Measurements from ENCODE around the gene POLR2E.

The POLR2E gene

DNA sequence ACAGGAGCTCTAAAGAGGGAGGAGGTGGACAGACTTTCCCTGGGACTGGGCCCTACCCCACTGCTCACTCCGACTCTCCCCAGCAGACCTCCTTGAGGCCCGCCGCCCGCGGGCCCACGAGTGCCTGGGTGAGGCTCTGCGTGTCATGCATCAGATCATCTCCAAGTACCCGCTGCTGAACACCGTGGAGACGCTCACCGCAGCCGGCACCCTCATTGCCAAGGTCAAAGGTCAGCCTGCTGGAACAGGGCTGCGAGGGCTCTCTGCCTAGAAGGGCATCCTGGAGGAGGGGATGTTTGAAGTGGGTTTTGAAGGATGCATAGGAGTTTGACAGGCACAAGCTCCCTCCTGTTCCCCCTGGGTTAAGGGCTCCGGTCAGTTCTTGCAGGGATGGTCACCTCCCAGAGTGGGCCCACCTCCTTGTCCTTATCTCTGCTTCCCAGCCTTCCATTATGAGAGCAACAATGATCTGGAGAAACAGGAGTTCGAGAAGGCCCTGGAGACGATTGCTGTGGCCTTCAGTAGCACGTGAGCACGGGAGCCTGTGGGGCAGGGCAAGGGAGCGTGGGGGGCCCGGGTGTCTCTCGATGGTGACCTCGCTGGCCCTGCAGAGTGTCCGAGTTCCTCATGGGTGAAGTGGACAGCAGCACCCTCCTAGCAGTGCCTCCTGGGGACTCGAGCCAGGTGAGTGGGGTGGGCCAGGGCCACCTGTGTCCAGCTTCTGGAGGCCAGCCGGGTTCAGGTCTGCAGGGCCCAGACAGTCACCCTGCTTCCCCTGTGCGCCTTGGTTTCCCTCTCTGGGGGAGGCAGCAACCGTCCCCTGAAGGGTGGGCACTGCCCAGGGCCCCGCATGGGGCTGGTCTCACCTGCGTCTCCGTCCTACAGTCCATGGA, 21.9 kb downstream of the POLR2E start:
- H3K9me3 Mint-ChIP-seq (ENCODE audit: low read depth) = no peaks in the 10 kb centered on the region
- H3K4me1 Mint-ChIP-seq (ENCODE audit: low read depth) = peaks cover 57% of the 10 kb centered on the region
- H3K27me3 Mint-ChIP-seq = no peaks in the 10 kb centered on the region
- H3K36me3 Mint-ChIP-seq = peaks cover 9% of the 10 kb centered on the region
- H3K4me3 Mint-ChIP-seq = peak overlapping the region; percentile 71
- peak overlapping the region; percentile 28 for H3K27ac Mint-ChIP-seq

GRCh38 chr19:1072371-1073015, 22.7 kb downstream of the POLR2E start:
- Mint-ChIP-seq H3K36me3 (peaks cover 9% of the 10 kb centered on the region), H3K9me3 (ENCODE audit: low read depth) (no peaks in the 10 kb centered on the region), H3K27ac (peak overlapping the region; percentile 91), H3K4me1 (ENCODE audit: low read depth) (peaks cover 54% of the 10 kb centered on the region), H3K27me3 (no peaks in the 10 kb centered on the region), H3K4me3 (peak overlapping the region; percentile 84)

DNA sequence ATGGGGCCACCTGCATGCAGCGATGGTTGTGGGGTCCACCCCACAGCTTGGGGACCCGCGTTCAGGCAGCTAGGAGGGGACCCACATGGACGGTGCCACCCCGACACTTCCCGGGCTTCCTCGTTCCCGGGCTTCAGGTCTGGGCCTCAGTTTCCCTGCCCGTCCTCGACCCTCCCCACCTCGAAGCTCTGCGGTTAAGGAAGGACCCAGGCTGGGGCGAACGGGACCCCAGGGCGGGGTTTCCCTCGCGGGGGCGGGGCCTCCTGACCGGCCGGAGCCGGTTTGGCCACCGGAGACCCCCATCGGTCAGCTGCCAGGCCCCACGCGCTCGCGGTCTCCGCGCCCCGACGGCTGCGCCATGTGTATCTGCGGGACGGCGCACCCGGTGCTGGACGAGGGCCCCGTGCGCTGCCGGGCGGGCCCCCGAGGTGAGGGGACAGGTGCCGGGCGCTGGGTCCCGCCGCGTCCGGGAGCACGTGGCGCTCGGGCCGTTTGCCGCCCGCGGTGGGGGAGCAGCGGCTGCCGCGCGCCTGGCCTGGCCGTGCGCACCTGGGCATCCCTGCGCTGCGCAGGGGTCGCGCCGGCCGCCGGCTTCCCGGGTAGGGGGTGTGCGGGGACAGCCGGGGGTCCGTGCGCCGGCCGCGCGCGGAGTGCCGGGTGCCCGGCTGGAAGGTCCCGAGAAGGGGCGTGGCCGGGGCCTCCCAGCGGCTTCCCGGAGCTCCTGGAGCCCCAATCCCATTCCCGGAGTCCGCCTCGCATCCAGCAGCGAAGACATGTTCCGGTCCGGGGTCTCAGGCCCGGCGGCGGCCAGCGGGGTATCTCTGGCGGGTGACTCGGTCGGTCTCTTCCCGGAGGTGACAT, 24.0 kb downstream of the POLR2E start:
- H3K4me1 Mint-ChIP-seq (ENCODE audit: low read depth) = peaks cover 48% of the 10 kb centered on the region
- peaks cover 9% of the 10 kb centered on the region for H3K36me3 Mint-ChIP-seq
- H3K4me3 Mint-ChIP-seq = peak overlapping the region; percentile 84

DNA sequence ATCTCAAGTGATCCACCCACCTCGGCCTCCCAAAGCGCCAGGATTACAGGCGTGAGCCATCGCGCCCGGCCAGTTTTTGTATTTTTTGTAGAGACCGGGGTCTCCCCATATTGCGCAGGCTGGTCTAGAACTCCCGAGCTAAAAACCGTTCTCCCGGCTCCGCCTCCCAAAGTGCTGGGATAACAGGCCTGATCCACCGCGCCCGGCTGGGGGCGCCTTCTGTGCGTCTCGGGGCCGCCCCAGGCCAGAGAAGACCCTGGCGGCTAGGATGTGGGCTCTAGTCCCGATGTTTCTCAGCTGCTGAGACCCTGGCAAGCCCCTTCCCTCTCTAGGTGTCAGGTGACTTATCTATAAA, 24.6 kb downstream of the POLR2E start:
- no peak overlapping the region for H3K27ac Mint-ChIP-seq
- peaks cover 9% of the 10 kb centered on the region for H3K36me3 Mint-ChIP-seq
- peak overlapping the region; percentile 13 for H3K4me3 Mint-ChIP-seq
- H3K4me1 Mint-ChIP-seq (ENCODE audit: low read depth) = peaks cover 47% of the 10 kb centered on the region
- no peaks in the 10 kb centered on the region for H3K27me3 Mint-ChIP-seq
- H3K9me3 Mint-ChIP-seq (ENCODE audit: low read depth) = no peaks in the 10 kb centered on the region

More for the DNA sequence above, 24.0 kb downstream of the POLR2E start:
- Mint-ChIP-seq H3K9me3 (ENCODE audit: low read depth) (no peaks in the 10 kb centered on the region), H3K27ac (peak overlapping the region; percentile 91), H3K27me3 (no peaks in the 10 kb centered on the region)

DNA sequence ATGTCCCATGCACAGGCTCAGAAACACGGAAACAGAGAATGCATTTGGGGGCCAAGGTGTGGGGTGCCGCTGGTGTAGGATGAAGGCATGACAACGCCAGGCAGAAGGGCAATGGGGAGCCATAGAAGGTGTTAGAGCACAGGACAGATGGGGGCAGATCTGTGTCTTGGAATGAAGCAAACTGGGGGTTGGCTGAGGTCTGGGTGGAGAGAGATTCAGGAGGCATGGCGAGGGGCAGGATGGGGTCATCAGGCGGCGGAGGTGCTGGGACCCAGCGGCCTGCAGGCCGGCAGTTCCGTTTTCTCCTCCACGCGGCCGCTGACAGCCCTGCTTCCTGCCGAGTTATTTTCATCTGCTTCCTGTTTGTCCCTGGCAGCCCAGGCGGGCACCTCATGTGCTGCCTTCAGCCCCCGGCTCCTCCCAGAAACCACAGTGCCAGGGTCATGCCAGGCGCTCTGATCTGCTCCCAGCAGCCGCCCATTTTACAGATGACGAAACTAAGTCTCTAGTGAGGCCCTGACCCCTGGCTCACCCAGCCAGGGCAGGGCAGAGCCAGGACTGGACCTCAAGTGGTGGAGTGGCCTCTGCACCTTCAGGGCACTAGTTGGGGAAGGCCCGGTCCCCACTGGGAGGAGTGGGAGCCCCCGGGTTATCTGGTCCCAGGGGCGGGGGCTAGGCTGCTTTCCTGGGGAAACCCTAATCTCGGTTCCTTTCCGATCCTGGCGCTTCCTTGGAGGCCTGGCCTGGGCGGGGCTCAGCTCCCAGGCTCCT, 26.0 kb downstream of the POLR2E start:
- Mint-ChIP-seq H3K27ac (peak overlapping the region; percentile 96), H3K36me3 (peaks cover 9% of the 10 kb centered on the region), H3K27me3 (no peaks in the 10 kb centered on the region), H3K9me3 (ENCODE audit: low read depth) (no peaks in the 10 kb centered on the region), H3K4me3 (peak overlapping the region; percentile 91), H3K4me1 (ENCODE audit: low read depth) (peaks cover 52% of the 10 kb centered on the region)

DNA sequence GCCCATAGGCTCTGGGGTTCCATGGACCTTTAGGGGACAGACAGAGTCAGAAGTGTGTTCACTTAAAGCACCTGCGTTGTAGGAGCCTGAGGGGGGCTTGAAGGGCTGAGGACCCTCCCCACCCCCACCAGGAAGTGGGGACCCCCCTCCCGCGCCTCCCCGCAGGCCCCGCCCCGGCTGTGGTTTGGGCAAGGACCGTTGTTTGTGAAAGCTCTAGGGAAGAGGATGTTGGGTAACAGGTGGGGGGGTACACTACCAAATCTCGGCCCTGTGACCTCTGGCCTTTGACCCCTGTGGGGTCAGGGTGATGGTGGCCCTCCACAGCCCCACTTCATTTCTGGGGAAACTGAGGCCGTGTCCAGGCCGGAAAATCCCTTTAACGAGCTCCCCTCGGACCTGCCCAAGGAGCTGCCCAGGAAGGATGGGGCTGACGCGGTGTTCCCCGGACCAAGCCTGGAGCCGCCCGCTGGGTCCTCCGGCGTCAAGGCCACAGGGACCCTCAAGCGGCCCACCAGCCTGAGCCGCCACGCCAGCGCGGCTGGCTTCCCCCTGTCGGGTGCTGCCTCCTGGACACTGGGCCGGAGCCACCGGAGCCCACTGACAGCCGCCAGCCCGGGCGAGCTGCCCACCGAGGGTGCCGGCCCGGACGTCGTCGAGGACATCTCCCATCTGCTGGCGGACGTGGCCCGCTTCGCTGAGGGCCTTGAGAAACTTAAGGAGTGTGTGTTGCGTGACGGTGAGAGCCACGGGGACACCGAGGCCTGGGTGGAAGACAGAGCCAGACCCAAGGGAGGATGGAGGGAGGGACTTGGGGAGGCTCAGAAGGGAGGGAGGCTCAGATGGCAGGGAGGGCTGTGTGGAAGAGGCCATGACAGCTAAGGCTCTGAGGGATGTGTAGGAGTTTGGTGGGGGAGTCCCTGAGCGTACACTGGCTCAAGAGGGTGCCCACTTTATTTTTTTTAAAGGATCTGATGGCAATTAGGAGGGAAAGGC, 26.9 kb downstream of the POLR2E start:
- Mint-ChIP-seq H3K27me3 (no peaks in the 10 kb centered on the region), H3K4me1 (ENCODE audit: low read depth) (peaks cover 49% of the 10 kb centered on the region), H3K9me3 (ENCODE audit: low read depth) (no peaks in the 10 kb centered on the region), H3K27ac (peak overlapping the region; percentile 96), H3K4me3 (peak overlapping the region; percentile 91), H3K36me3 (peaks cover 9% of the 10 kb centered on the region)

DNA sequence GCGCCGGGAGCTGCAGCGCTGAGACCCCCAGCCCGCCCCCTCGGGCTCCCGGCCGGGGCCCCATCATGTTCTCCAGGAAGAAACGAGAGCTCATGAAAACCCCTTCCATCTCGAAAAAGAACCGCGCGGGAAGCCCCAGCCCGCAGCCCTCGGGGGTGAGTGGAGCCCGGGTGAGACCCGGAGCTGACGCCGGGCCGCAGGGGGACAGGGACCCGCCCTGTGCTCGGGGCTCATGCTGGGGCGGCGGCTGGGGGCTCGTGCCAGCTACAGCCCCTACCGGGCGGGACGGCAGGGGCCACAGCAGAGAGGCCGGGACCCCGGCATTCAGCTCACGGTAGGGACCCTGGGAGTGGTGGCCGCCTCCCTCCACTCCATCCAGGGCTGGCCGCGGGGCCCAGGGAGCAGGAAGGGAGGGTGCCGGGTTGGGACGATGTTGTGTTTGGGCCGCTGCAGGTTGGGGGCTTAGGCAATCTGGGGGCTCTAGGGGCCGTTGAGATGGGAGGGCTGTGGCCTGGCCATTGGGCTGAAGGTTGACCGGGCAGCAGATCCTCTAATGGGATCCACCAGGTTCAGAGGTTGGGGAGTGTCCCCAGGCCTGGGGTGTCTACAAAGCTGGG, 27.7 kb downstream of the POLR2E start:
- peak overlapping the region; percentile 91 for H3K4me3 Mint-ChIP-seq
- H3K9me3 Mint-ChIP-seq (ENCODE audit: low read depth) = no peaks in the 10 kb centered on the region
- peak overlapping the region; percentile 64 for H3K27ac Mint-ChIP-seq
- no peaks in the 10 kb centered on the region for H3K27me3 Mint-ChIP-seq
- H3K4me1 Mint-ChIP-seq (ENCODE audit: low read depth) = peaks cover 41% of the 10 kb centered on the region
- peaks cover 9% of the 10 kb centered on the region for H3K36me3 Mint-ChIP-seq

- peaks cover 8% of the 10 kb centered on the region for H3K36me3 Mint-ChIP-seq
- H3K27me3 Mint-ChIP-seq = no peaks in the 10 kb centered on the region
- H3K27ac Mint-ChIP-seq = peak within 1 kb of the TSS; percentile 64
- no peaks in the 10 kb centered on the region for H3K9me3 Mint-ChIP-seq (ENCODE audit: low read depth)
- H3K4me3 Mint-ChIP-seq = peak within 1 kb of the TSS; percentile 91
- peaks cover 35% of the 10 kb centered on the region for H3K4me1 Mint-ChIP-seq (ENCODE audit: low read depth)
These were observed 28.3 kb downstream of the POLR2E start, which contains the start of gene ARHGAP45 for GRCh38 chr19:1066748-1067340. ARHGAP45 (plus strand) TSS chr19:1067167; CDS start chr19:1067406, 239 bp downstream.

DNA sequence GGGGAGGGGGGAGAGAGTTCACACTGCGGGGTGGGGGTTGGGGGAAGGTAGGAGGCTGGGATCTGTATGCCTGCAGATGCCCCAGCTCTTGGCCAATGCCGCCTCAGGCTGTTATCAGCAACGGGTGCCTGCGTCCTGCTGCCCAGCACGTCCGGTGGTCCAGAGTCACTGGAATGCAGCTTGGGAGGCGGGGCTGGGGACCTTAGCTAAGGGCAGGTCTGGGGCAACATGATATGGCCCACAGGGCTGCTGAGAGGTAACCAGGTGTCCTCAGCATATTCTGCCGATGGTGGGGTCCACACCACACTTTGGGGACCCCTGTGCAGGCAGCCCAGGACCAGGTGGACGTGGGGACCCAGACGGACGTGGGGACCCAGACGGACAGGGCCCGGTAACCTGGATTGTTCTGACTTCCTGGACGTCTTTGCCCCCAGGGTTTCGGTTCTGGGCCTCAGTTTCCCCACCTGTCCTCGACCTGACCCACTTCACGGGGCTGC, 28.9 kb downstream of the POLR2E start:
- Mint-ChIP-seq H3K36me3 (peaks cover 5% of the 10 kb centered on the region), H3K4me1 (ENCODE audit: low read depth) (peaks cover 32% of the 10 kb centered on the region), H3K27ac (no peak overlapping the region), H3K9me3 (ENCODE audit: low read depth) (no peaks in the 10 kb centered on the region), H3K4me3 (no peak overlapping the region), H3K27me3 (no peaks in the 10 kb centered on the region)

DNA sequence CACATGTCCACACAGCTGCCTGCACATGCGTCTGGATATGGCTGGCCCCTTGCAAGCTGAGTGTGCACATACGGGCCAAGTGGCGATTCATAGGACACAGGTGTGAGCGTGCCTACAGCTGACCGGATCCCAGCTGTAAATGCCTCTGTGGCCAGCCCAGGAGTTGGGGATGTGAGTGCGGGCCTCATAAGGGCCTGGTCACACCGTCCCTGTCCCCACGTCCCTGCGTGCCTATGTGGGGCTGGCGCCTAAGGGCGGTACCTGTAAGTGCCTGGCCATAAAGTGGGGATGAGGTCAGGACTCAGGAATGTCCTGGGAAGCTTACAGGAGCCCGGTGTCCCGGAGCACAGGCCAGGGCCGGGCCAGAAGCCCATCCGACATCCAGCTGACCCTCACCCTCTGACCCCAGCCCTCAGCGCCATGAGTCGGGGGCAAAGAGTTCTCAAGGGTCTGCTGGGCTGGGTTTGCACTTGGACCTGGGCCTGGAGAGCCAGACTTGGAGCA, 29.5 kb downstream of the POLR2E start:
- Mint-ChIP-seq H3K4me3 (peak overlapping the region; percentile 63), H3K27me3 (no peaks in the 10 kb centered on the region), H3K9me3 (ENCODE audit: low read depth) (no peaks in the 10 kb centered on the region), H3K36me3 (peaks cover 5% of the 10 kb centered on the region), H3K4me1 (ENCODE audit: low read depth) (peaks cover 32% of the 10 kb centered on the region), H3K27ac (no peak overlapping the region)

- no peaks in the 10 kb centered on the region for H3K27me3 Mint-ChIP-seq
- H3K4me3 Mint-ChIP-seq = peak overlapping the region; percentile 63
- H3K9me3 Mint-ChIP-seq (ENCODE audit: low read depth) = no peaks in the 10 kb centered on the region
- peaks cover 5% of the 10 kb centered on the region for H3K36me3 Mint-ChIP-seq
- no peak overlapping the region for H3K27ac Mint-ChIP-seq
- peaks cover 30% of the 10 kb centered on the region for H3K4me1 Mint-ChIP-seq (ENCODE audit: low read depth)
These were observed 30.2 kb downstream of the POLR2E start for GRCh38 chr19:1064661-1065605.
